ENCODE results near the gene ALKBH3. TPM values are rescaled to one million over a fixed set of nuclear protein-coding genes. Genes with fewer than 3 reads are reported as not detected.

The ALKBH3 gene
- total RNA-seq, 1 donor from 2014 or later = 22.0 TPM

GRCh38 chr11:43924112-43924855, 43.7 kb downstream of the ALKBH3 start:
- Mint-ChIP-seq H3K27me3 (no peaks in the 10 kb centered on the region), H3K4me3 (ENCODE audit: low read depth) (no peak overlapping the region), H3K9me3 (ENCODE audit: low read depth) (no peaks in the 10 kb centered on the region), H3K27ac (no peak overlapping the region), H3K36me3 (ENCODE audit: insufficient read depth) (peaks cover 5% of the 10 kb centered on the region), H3K4me1 (ENCODE audit: low read depth) (peaks cover 6% of the 10 kb centered on the region)
- TF ChIP-seq CTCF (IDR thresholded peaks at IDR 0.05; ENCODE audit: unreplicated experiment) = no peak
- no peak for DNase-seq (ENCODE audit: low spot score, unreplicated experiment)

- Mint-ChIP-seq H3K4me1 (ENCODE audit: low read depth) (peaks cover 6% of the 10 kb centered on the region), H3K27ac (peak overlapping the region; percentile 62)
- TF ChIP-seq CTCF (IDR thresholded peaks at IDR 0.05; ENCODE audit: unreplicated experiment) = no peak
These were observed 44.7 kb downstream of the ALKBH3 start for GRCh38 chr11:43925063-43925931.

GRCh38 chr11:43925932-43926505, 45.4 kb downstream of the ALKBH3 start:
- no peak overlapping the region for H3K4me3 Mint-ChIP-seq (ENCODE audit: low read depth)
- no peak for TF ChIP-seq CTCF (IDR thresholded peaks at IDR 0.05; ENCODE audit: unreplicated experiment)
- no peaks in the 10 kb centered on the region for H3K9me3 Mint-ChIP-seq (ENCODE audit: low read depth)
- no peak for DNase-seq (ENCODE audit: low spot score, unreplicated experiment)
- H3K36me3 Mint-ChIP-seq (ENCODE audit: insufficient read depth) = peaks cover 3% of the 10 kb centered on the region
- H3K4me1 Mint-ChIP-seq (ENCODE audit: low read depth) = peaks cover 6% of the 10 kb centered on the region
- H3K27ac Mint-ChIP-seq = no peak overlapping the region
- H3K27me3 Mint-ChIP-seq = no peaks in the 10 kb centered on the region

More at GRCh38 chr11:43925063-43925931, 44.7 kb downstream of the ALKBH3 start:
- Mint-ChIP-seq H3K36me3 (ENCODE audit: insufficient read depth) (peaks cover 3% of the 10 kb centered on the region), H3K9me3 (ENCODE audit: low read depth) (no peaks in the 10 kb centered on the region), H3K4me3 (ENCODE audit: low read depth) (no peak overlapping the region), H3K27me3 (no peaks in the 10 kb centered on the region)
- no peak for DNase-seq (ENCODE audit: low spot score, unreplicated experiment)

GRCh38 chr11:43927070-43927469, 46.4 kb downstream of the ALKBH3 start:
- H3K27ac Mint-ChIP-seq = peak overlapping the region; percentile 9
- H3K4me3 Mint-ChIP-seq (ENCODE audit: low read depth) = no peak overlapping the region
- no peak for DNase-seq (ENCODE audit: low spot score, unreplicated experiment)
- peaks cover 6% of the 10 kb centered on the region for H3K4me1 Mint-ChIP-seq (ENCODE audit: low read depth)
- no peaks in the 10 kb centered on the region for H3K27me3 Mint-ChIP-seq
- H3K9me3 Mint-ChIP-seq (ENCODE audit: low read depth) = no peaks in the 10 kb centered on the region
- TF ChIP-seq CTCF (IDR thresholded peaks at IDR 0.05; ENCODE audit: unreplicated experiment) = no peak
- no peaks in the 10 kb centered on the region for H3K36me3 Mint-ChIP-seq (ENCODE audit: insufficient read depth)
